GM03348 (cell line): ENCODE data around the gene MLLT6.
A peak's percentile ranks its signal among the peaks of the same experiment; 100 is the strongest.

Experiments used
- DNase-seq: peaks from one replicate; pipeline ENCODE4 v3.0.0; 2012; ENCODE audit warnings: low spot score

The MLLT6 gene

GRCh38 chr17:38704606-38705522 is at the start of gene MLLT6:
TSS of gene MLLT6 (plus strand) at chr17:38705273. CDS start at chr17:38705633, 360 bp downstream.
- DNase-seq: peak; percentile 94

GRCh38 chr17:38656959-38657823 is 47.9 kb upstream of the MLLT6 start:
- DNase-seq: no peak

- no peak for DNase-seq
These were observed 47.0 kb upstream of the MLLT6 start for GRCh38 chr17:38657824-38658740.

GRCh38 chr17:38658741-38659345 is 46.2 kb upstream of the MLLT6 start:
- no peak for DNase-seq

- no peak for DNase-seq
These were observed 45.7 kb upstream of the MLLT6 start for GRCh38 chr17:38659415-38659814.

GRCh38 chr17:38660097-38661025 is 44.7 kb upstream of the MLLT6 start:
- DNase-seq: no peak

- peak; percentile 76 for DNase-seq
These were observed 41.8 kb upstream of the MLLT6 start for GRCh38 chr17:38663125-38663751.

- no peak for DNase-seq
These were observed 41.0 kb upstream of the MLLT6 start for GRCh38 chr17:38663964-38664644.

GRCh38 chr17:38667099-38667786 is 37.8 kb upstream of the MLLT6 start:
- DNase-seq: peak; percentile 89

- no peak for DNase-seq
These were observed 37.3 kb upstream of the MLLT6 start for GRCh38 chr17:38667787-38668122.

- no peak for DNase-seq
These were observed 35.6 kb upstream of the MLLT6 start for GRCh38 chr17:38669520-38669919.

- DNase-seq: no peak
These were observed 32.9 kb upstream of the MLLT6 start for GRCh38 chr17:38671939-38672720.

GRCh38 chr17:38672788-38673706 is 32.0 kb upstream of the MLLT6 start:
- no peak for DNase-seq

GRCh38 chr17:38673707-38674013 is 31.4 kb upstream of the MLLT6 start:
- peak; percentile 45 for DNase-seq

GRCh38 chr17:38674014-38674748 is 30.9 kb upstream of the MLLT6 start:
- DNase-seq: no peak
